Glutamatergic neuron (in vitro differentiated cells): ENCODE measurements around the gene AUTS2. TPM values are rescaled to one million over a fixed set of nuclear protein-coding genes. Genes with fewer than 3 reads are reported as not detected.

ENCODE experiments used
- DNase-seq: peaks from one replicate; pipeline ENCODE4 v3.0.0; 2022
- H3K27ac Mint-ChIP-seq: one replicate; pipeline ENCODE4 v1.8.0; 2020; ENCODE audit warnings: mild to moderate bottlenecking, mixed read lengths, inconsistent platforms; ENCODE audit not compliant: unreplicated experiment
- H3K27me3 Mint-ChIP-seq: one replicate; pipeline ENCODE4 v1.8.0; 2020; ENCODE audit warnings: mild to moderate bottlenecking, moderate library complexity, mixed read lengths, inconsistent platforms; ENCODE audit not compliant: unreplicated experiment
- H3K36me3 Mint-ChIP-seq: one replicate; pipeline ENCODE4 v1.8.0; 2020; ENCODE audit warnings: mild to moderate bottlenecking, mixed read lengths, inconsistent platforms; ENCODE audit not compliant: unreplicated experiment
- H3K4me1 Mint-ChIP-seq: one replicate; pipeline ENCODE4 v1.8.0; 2020; ENCODE audit warnings: mild to moderate bottlenecking, low read depth, mixed read lengths, inconsistent platforms; ENCODE audit not compliant: unreplicated experiment
- H3K4me3 Mint-ChIP-seq: one replicate; pipeline ENCODE4 v1.8.0; 2020; ENCODE audit warnings: mild to moderate bottlenecking, mixed read lengths, inconsistent platforms; ENCODE audit not compliant: unreplicated experiment
- H3K9me3 Mint-ChIP-seq: one replicate; pipeline ENCODE4 v1.8.0; 2020; ENCODE audit warnings: mild to moderate bottlenecking, moderate library complexity, mixed read lengths, inconsistent platforms; ENCODE audit not compliant: unreplicated experiment
- CTCF ChIP-seq: fragments of 200-600 bp; sonication (generic); IDR thresholded peaks from one replicate; pipeline ENCODE4 v1.5.0; 2021; ENCODE audit not compliant: partially characterized antibody, unreplicated experiment
- total RNA-seq: library from RNA; stranded (reverse); fragmentation: NEBNext Ultra II Directional; extraction: Animal tissue kit (Norgen Biotek cat#: 25700); gene quantifications from one replicate; pipeline ENCODE4 v1.2.1, GENCODE V29; 2021; ENCODE audit not compliant: unreplicated experiment

AUTS2 gene
- total RNA-seq, 1 donor from 2014 or later, result 300 TPM

DNA sequence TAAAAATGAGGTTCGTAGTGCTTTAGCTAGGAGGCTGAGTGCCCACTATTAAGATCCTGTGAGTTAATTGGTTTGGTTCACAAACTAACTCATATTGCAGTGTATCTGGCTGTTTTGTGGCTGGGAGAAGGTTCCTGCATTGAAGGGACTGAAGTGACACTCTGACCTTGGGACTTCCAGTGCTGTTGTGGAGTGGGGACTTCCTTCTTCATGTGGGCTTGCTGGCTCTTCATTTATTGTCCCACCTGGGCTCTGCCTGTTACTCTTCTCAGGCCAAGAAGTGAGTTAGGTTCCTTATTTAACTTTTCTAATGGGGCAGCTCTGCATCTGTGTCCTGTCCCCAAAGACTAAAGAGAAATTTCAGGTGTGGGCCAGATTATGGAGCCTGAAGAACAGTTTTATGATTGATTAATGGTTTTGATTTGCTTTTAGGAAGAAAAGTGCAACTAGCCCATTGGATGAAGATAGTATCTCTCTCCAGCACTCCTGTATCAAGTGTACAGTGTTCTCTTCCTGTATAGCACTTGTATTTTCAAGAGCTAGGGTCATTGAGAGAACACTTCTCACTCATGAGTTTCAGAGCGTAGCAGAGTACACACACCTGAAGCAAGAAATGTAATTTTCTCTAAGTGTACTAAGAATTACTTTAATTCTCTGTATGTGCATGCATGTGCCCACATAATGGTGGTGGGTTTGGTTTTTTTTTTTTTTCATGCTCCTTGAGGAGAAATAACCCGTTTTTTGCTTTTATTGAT lies 54.8 kb downstream of the AUTS2 start:
- no peak overlapping the region for H3K4me3 Mint-ChIP-seq
- TF ChIP-seq CTCF, result no peak
- H3K27ac Mint-ChIP-seq, result no peak overlapping the region
- no peaks in the 10 kb centered on the region for H3K36me3 Mint-ChIP-seq
- peaks cover 9% of the 10 kb centered on the region for H3K9me3 Mint-ChIP-seq
- H3K27me3 Mint-ChIP-seq, result peaks cover 4% of the 10 kb centered on the region
- no peak for DNase-seq
- H3K4me1 Mint-ChIP-seq, result peaks cover 59% of the 10 kb centered on the region

- peak overlapping the region; percentile 6 for H3K4me3 Mint-ChIP-seq
- H3K27ac Mint-ChIP-seq, result peak overlapping the region; percentile 56
- no peaks in the 10 kb centered on the region for H3K36me3 Mint-ChIP-seq
Observed at GRCh38 chr7:69653806-69654205, 55.5 kb downstream of the AUTS2 start.

GRCh38 chr7:69654381-69654780 lies 56.1 kb downstream of the AUTS2 start:
- peak overlapping the region; percentile 6 for H3K4me3 Mint-ChIP-seq
- peaks cover 4% of the 10 kb centered on the region for H3K27me3 Mint-ChIP-seq
- peaks cover 57% of the 10 kb centered on the region for H3K4me1 Mint-ChIP-seq
- peak overlapping the region; percentile 56 for H3K27ac Mint-ChIP-seq
- TF ChIP-seq CTCF, result no peak
- DNase-seq, result no peak
- H3K9me3 Mint-ChIP-seq, result peaks cover 9% of the 10 kb centered on the region
- H3K36me3 Mint-ChIP-seq, result no peaks in the 10 kb centered on the region

More at GRCh38 chr7:69653806-69654205, 55.5 kb downstream of the AUTS2 start:
- peaks cover 56% of the 10 kb centered on the region for H3K4me1 Mint-ChIP-seq
- peaks cover 9% of the 10 kb centered on the region for H3K9me3 Mint-ChIP-seq
- TF ChIP-seq CTCF, result no peak
- no peak for DNase-seq
- peaks cover 4% of the 10 kb centered on the region for H3K27me3 Mint-ChIP-seq

DNA sequence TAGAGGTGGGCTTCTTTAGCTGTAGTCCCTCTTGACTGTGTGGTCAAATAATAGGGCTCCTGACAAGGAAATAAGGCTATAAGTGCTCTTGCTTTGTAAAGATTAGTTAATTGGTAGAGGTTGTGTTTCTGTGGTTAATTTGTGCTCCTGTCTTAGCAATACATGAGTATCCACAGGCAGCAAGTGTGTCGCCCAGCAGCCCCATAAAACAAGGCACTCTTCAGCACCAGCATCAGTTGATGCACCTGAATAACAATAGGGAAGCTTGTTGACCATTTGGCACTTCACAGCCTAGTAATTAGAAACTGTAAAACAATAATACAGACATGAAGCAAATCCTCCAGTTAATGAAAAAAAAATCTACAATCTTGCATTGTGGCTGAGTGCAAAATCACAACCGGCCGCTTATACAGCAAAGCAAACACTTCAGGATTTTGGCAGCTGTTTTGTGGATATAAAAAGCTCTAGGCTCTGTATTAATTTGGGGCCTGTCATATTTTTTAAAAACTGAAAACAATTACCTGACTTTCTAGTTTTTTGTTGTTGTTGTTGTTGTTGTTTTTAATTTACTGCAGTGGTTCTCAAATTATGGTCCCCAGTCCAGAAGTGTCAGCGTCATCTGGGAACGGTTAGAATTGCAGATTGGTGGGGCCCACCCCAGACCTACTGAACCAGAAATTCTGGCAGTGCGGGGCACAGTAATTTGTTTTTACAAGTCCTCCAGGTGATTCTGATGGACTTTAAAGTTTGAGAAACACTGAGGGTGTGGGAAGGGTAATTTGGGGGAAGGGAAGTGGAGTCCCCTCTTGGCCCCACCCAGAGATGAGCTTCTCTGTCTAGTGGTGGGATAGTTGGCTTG lies 56.8 kb downstream of the AUTS2 start:
- Mint-ChIP-seq H3K4me3 (peak overlapping the region; percentile 58), H3K9me3 (peaks cover 9% of the 10 kb centered on the region), H3K36me3 (no peaks in the 10 kb centered on the region), H3K4me1 (peaks cover 61% of the 10 kb centered on the region), H3K27ac (peak overlapping the region; percentile 56), H3K27me3 (peaks cover 4% of the 10 kb centered on the region)
- DNase-seq, result no peak
- no peak for TF ChIP-seq CTCF
